Esophagus muscularis mucosa (tissue), 4 donors: ENCODE results near the gene NAIF1. TPM values are rescaled to one million over a fixed set of nuclear protein-coding genes. Genes with fewer than 3 reads are reported as not detected.
"Not testable (repeated sequence)": the region's sequence is repeated elsewhere in the genome, so short reads cannot be mapped to it uniquely, and the experiment has no call there.

Source experiments
- DNase-seq: peaks from one replicate; pipeline ENCODE4 v3.0.0-alpha.2; 2017; ENCODE audit errors: extremely low spot score
- H3K27ac ChIP-seq, 4 donors: fragments of 200-600 bp; sonication (generic); replicated peaks in 1 of 4; 1 replicate in 3 of 4; 2 replicates in 1 of 4; pipeline ENCODE4 v1.5.1; 2016 to 2019; ENCODE audit warnings: mild to moderate bottlenecking in 1 of 4
- H3K27me3 ChIP-seq, 4 donors: fragments of 200-600 bp; sonication (generic); one replicate each; pipeline versions ENCODE4 v1.5.1 to v1.6.0; 2016 to 2019
- H3K36me3 ChIP-seq, 4 donors: fragments of 200-600 bp; sonication (generic); one replicate each; pipeline ENCODE4 v1.5.1; 2016 to 2019
- H3K4me1 ChIP-seq, 4 donors: fragments of 200-600 bp; sonication (generic); one replicate each; pipeline ENCODE4 v1.5.1; 2016 to 2019
- H3K4me3 ChIP-seq, 4 donors: fragments of 200-600 bp; sonication (generic); 1 replicate in 2 of 4; 2 replicates in 2 of 4; pipeline ENCODE4 v1.5.1; 2016 to 2019; ENCODE audit warnings: mild to moderate bottlenecking in 4 of 4, moderate library complexity in 1 of 4
- H3K9me3 ChIP-seq, 4 donors: fragments of 200-600 bp; sonication (generic); 1 replicate in 3 of 4; 2 replicates in 1 of 4; pipeline ENCODE4 v1.5.1; 2016 to 2019
- EP300 ChIP-seq: sonication (generic); formaldehyde crosslinking; IDR thresholded peaks from one replicate; pipeline ENCODE4 v1.6.1; 2017; ENCODE audit warnings: antibody characterized with exemption
- POLR2A ChIP-seq: fragments of 450-650 bp; IDR thresholded peaks from one replicate; pipeline ENCODE4 v1.6.1; 2017; ENCODE audit warnings: antibody characterized with exemption, moderate library complexity, mild to moderate bottlenecking, low read depth
- POLR2AphosphoS5 ChIP-seq, 2 donors: sonication (generic); formaldehyde crosslinking; IDR thresholded peaks; one replicate each; pipeline ENCODE4 v1.6.1; 2017; ENCODE audit warnings: antibody characterized with exemption in 2 of 2
- WGBS: methylation state at CpG from one replicate; pipeline ENCODE4 v1.1.5; 2018; 5-methylcytosine and 5-hydroxymethylcytosine counted together
- intact Hi-C: fragments of 100-400 bp; cut with DNase I; formaldehyde crosslinking; loops from one replicate; pipeline ENCODE4 v1.15.1; 2023
- total RNA-seq, 4 donors: library from RNA; depleted of rRNA; stranded (reverse); fragments of >200 nt; gene quantifications; one replicate each; pipeline versions ENCODE4 v1.1.0 to v1.2.1, GENCODE V29; 2016
- TF ChIP-seq, protein P1 (sequence below), 3 experiments: fragments of 200-600 bp in 2 of 3; fragments of 450-650 bp in 1 of 3; sonication (generic) in 2 of 3; IDR thresholded peaks; one replicate each; pipeline ENCODE4 v1.5.1; 2017 to 2019; ENCODE audit warnings: antibody characterized with exemption in 3 of 3, mild to moderate bottlenecking in 2 of 3, moderate library complexity in 1 of 3

NAIF1 gene
- total RNA-seq, 4 donors from 2014 or later: 5.4 to 12.0 (median 9.7) TPM

DNA sequence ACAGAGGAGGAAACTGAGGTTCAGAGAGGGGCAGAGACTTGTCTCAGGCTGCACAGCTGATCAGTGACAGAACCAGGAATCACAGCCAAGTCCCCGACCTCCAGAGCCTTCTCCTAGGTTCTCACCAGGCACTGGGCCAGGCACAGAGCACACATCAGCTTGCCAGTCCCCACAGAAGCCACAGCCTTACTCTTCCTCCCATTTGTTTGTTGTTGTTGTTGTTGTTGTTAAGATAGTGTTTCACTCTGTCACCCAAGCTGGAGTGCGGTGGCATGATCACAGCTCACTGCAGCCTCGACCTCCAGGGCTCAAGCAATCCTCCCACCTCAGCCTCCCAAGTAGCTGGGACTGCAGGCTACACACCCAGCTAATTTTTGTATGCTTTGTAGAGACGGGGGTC lies 41.4 kb downstream of the NAIF1 start:
- Histone ChIP-seq H3K27ac (no peak overlapping the region), H3K9me3 (no peaks in the 10 kb centered on the region), H3K4me3 (no peak overlapping the region), H3K27me3 (no peaks in the 10 kb centered on the region), H3K4me1 (no peaks in the 10 kb centered on the region), H3K36me3 (no peaks in the 10 kb centered on the region)
- 81% methylated on average over 4 of the region's 4 CpGs for WGBS
- no peak for DNase-seq
- TF ChIP-seq POLR2A (no peak), EP300 (no peak), POLR2AphosphoS5 (IDR thresholded peaks at IDR 0.05) (no peak)
- TF ChIP-seq, protein P1, sequence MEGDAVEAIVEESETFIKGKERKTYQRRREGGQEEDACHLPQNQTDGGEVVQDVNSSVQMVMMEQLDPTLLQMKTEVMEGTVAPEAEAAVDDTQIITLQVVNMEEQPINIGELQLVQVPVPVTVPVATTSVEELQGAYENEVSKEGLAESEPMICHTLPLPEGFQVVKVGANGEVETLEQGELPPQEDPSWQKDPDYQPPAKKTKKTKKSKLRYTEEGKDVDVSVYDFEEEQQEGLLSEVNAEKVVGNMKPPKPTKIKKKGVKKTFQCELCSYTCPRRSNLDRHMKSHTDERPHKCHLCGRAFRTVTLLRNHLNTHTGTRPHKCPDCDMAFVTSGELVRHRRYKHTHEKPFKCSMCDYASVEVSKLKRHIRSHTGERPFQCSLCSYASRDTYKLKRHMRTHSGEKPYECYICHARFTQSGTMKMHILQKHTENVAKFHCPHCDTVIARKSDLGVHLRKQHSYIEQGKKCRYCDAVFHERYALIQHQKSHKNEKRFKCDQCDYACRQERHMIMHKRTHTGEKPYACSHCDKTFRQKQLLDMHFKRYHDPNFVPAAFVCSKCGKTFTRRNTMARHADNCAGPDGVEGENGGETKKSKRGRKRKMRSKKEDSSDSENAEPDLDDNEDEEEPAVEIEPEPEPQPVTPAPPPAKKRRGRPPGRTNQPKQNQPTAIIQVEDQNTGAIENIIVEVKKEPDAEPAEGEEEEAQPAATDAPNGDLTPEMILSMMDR (IDR thresholded peaks at IDR 0.05): no peak
- intact Hi-C loops: no loop called here

DNA sequence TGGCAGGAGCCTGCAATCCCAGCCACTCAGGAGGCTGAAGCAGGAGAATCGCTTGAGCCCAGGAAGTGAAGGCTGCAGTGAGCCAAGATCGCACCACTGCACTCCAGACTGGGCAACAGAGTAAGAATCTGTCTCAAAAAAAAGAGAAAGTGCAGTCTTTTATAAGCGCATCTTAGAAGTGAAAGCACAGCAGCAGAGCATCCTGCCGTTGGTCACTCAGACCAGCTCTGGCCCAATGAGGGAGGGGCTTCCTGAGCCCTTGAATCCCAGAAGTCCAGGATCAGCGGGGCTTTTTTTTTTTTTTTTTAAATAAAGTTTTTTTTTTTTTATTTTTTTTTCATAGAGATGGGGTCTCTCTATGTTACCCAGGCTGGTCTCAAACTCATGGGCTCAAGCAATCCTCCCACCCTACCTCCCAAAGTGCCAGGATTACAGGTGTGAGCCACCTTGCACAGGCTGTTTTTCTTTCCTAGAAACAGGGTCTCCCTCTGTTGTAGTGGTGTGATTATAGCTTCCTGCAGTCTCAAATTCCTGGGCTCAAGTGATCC lies 42.3 kb downstream of the NAIF1 start:
- H3K4me1 ChIP-seq: no peaks in the 10 kb centered on the region
- no peak overlapping the region for H3K4me3 ChIP-seq
- WGBS: 78% methylated on average over 5 of the region's 5 CpGs
- no peak overlapping the region for H3K27ac ChIP-seq
- DNase-seq: no peak
- no peaks in the 10 kb centered on the region for H3K27me3 ChIP-seq
- H3K9me3 ChIP-seq: no peaks in the 10 kb centered on the region
- no peak for TF ChIP-seq EP300
- TF ChIP-seq, protein P1 (IDR thresholded peaks at IDR 0.05): no peak
- no peaks in the 10 kb centered on the region for H3K36me3 ChIP-seq
- intact Hi-C loops: no loop called here

DNA sequence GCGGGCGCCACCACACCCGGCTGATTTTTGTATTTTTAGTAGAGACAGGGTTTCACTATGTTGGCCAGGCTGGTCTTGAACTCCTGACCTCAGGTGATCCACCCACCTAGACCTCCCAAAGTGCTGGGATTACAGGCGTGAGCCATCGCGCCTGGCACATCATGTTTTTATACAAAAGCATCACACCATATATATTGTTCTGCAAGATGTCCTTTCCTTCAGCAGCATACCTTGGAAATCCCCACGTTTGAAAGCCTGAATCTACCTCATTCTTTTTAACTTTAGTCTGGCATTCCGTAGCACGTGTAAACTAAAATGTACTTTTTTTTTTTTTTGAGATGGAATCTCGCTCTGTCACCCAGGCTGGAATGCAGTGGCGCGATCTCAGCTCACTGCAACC lies 43.4 kb downstream of the NAIF1 start:
- not testable (repeated sequence) for H3K27ac ChIP-seq

DNA sequence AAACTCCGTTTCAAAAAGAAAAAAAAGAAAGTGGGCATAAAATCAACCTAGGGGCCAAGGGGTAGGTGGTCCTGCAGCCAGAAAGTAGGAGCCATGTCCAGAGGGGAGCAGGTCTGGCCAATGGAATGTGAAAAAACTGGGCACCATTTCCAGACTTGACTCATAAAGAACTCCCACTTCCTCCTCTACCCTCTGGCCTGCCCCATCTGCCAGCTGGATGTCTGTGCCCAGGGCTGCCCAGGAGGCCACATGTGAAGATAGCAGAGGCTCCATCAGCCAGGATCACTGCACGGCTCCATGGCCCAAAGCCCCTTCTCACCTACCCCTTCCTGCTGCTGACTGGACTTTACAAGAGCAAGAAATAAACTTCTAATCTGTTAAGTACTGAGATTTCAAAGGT lies 44.2 kb downstream of the NAIF1 start:
- Histone ChIP-seq H3K27me3 (no peaks in the 10 kb centered on the region), H3K36me3 (no peaks in the 10 kb centered on the region), H3K4me1 (no peaks in the 10 kb centered on the region), H3K27ac (no peak overlapping the region), H3K4me3 (no peak overlapping the region), H3K9me3 (no peaks in the 10 kb centered on the region)
- DNase-seq: no peak
- TF ChIP-seq POLR2AphosphoS5 (IDR thresholded peaks at IDR 0.05): no peak
- no peak for TF ChIP-seq EP300
- WGBS: 69% methylated on average over 2 of the region's 2 CpGs
- intact Hi-C loops: no loop called here

More for the DNA sequence above, 43.4 kb downstream of the NAIF1 start:
- DNase-seq, H3K4me3 ChIP-seq, H3K36me3 ChIP-seq, H3K9me3 ChIP-seq, H3K27me3 ChIP-seq, H3K4me1 ChIP-seq, intact Hi-C loops: not testable (repeated sequence)
- 76% methylated on average over 12 of the region's 12 CpGs for WGBS

DNA sequence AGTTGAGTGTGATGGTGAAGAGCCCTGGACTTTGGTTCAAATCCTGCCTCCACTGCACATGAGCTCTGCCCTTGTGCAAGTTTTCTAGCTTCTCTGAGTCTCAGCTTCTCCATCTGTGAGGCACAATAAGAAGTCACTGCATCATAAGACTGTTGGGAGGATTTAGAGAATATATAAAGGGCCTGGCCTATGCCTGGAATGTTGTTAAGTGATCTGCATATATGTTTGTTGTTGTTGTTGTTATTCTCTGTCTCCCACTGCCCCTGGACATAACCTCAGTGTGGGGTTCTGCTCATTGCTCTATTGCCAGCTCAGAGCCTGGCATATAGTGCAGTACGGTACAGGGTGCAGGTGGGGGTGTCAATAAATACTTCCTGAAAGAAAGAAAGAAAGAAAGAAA lies 46.0 kb downstream of the NAIF1 start:
- intact Hi-C loops: no loop called here
- DNase-seq: no peak
- WGBS: 33% methylated on average over 1 of the region's 1 CpG
- Histone ChIP-seq H3K36me3 (no peaks in the 10 kb centered on the region), H3K27ac (no peak overlapping the region), H3K4me1 (no peaks in the 10 kb centered on the region), H3K4me3 (no peak overlapping the region), H3K9me3 (no peaks in the 10 kb centered on the region), H3K27me3 (no peaks in the 10 kb centered on the region)
- TF ChIP-seq EP300 (no peak), POLR2A (no peak), POLR2AphosphoS5 (IDR thresholded peaks at IDR 0.05) (no peak)
- TF ChIP-seq, protein P1 (IDR thresholded peaks at IDR 0.05): no peak

DNA sequence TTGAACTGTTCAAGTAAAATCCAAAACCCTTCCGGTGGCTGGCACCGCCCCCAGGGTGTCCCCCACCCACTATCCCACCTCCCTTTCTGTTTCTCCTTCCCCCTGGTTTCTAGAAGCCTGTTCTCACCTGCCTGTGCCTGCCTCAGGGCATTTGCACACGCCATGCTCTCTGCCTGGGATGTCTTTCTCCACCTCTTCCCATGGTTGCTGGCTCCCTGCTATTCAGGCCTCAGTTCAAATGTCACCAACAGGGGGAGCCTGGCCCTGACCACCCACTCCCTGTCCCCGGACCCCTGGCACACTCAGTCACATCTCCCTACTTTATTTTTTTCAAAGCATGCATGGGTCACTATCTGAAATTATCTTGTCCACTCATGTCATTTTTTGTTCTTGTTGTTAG lies 46.4 kb downstream of the NAIF1 start:
- Histone ChIP-seq H3K27me3 (no peaks in the 10 kb centered on the region), H3K36me3 (no peaks in the 10 kb centered on the region), H3K27ac (no peak overlapping the region), H3K9me3 (no peaks in the 10 kb centered on the region), H3K4me3 (no peak overlapping the region), H3K4me1 (no peaks in the 10 kb centered on the region)
- intact Hi-C loops: no loop called here
- TF ChIP-seq, protein P1 (IDR thresholded peaks at IDR 0.05): no peak
- TF ChIP-seq POLR2A (no peak), POLR2AphosphoS5 (IDR thresholded peaks at IDR 0.05) (no peak), EP300 (no peak)
- 83% methylated on average over 4 of the region's 4 CpGs for WGBS
- no peak for DNase-seq
